ENCODE data around the gene CRIM1.

Gene CRIM1

DNA sequence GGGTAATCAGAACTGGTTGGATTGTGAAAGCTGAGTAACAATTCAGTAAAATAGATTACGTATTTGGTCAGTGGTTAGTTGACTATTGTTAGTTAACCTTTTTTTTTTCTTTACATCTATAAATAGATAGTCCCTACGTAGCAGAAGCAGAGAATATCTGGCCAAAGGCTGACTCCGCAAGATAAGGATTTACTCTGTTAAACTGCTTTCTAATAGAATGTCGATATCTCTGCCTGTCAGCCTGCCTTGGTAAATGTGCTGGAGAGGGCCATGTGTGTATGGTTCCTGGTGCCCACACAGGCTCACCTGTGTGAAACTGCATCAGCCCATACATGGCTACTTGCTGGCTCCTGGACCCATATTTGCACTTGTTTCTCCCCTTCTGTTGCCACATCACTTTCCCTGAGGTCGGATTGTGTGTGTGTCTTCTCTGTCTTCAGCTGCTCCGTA is 94.4 kb downstream of the CRIM1 start:
- TF ChIP-seq TCF12 (IDR thresholded peaks at IDR 0.05; ENCODE audit: low read depth) (no peak), TEAD4 (IDR thresholded peaks at IDR 0.05) (no peak), CREB1 (IDR thresholded peaks at IDR 0.05; ENCODE audit: low read depth) (no peak), TAF1 (IDR thresholded peaks at IDR 0.05; ENCODE audit: low read depth) (no peak), ZBTB7A (IDR thresholded peaks at IDR 0.05; ENCODE audit: low read depth) (no peak), RAD21 (IDR thresholded peaks at IDR 0.05; ENCODE audit: low read depth) (no peak), EGR1 (IDR thresholded peaks at IDR 0.05) (no peak), YY1 (IDR thresholded peaks at IDR 0.05; ENCODE audit: low read depth) (no peak), EP300 (IDR thresholded peaks at IDR 0.05; ENCODE audit: borderline replicate concordance) (no peak), NFIC (IDR thresholded peaks at IDR 0.05) (no peak), FOXM1 (IDR thresholded peaks at IDR 0.05; ENCODE audit: borderline replicate concordance, low read depth) (no peak), CEBPB (IDR thresholded peaks at IDR 0.05) (no peak)
- TF ChIP-seq, protein P1, sequence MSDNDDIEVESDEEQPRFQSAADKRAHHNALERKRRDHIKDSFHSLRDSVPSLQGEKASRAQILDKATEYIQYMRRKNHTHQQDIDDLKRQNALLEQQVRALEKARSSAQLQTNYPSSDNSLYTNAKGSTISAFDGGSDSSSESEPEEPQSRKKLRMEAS (IDR thresholded peaks at IDR 0.05) = no peak
- TF ChIP-seq, protein P2, sequence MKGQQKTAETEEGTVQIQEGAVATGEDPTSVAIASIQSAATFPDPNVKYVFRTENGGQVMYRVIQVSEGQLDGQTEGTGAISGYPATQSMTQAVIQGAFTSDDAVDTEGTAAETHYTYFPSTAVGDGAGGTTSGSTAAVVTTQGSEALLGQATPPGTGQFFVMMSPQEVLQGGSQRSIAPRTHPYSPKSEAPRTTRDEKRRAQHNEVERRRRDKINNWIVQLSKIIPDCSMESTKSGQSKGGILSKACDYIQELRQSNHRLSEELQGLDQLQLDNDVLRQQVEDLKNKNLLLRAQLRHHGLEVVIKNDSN (IDR thresholded peaks at IDR 0.05) = no peak
- TF ChIP-seq, protein P3, sequence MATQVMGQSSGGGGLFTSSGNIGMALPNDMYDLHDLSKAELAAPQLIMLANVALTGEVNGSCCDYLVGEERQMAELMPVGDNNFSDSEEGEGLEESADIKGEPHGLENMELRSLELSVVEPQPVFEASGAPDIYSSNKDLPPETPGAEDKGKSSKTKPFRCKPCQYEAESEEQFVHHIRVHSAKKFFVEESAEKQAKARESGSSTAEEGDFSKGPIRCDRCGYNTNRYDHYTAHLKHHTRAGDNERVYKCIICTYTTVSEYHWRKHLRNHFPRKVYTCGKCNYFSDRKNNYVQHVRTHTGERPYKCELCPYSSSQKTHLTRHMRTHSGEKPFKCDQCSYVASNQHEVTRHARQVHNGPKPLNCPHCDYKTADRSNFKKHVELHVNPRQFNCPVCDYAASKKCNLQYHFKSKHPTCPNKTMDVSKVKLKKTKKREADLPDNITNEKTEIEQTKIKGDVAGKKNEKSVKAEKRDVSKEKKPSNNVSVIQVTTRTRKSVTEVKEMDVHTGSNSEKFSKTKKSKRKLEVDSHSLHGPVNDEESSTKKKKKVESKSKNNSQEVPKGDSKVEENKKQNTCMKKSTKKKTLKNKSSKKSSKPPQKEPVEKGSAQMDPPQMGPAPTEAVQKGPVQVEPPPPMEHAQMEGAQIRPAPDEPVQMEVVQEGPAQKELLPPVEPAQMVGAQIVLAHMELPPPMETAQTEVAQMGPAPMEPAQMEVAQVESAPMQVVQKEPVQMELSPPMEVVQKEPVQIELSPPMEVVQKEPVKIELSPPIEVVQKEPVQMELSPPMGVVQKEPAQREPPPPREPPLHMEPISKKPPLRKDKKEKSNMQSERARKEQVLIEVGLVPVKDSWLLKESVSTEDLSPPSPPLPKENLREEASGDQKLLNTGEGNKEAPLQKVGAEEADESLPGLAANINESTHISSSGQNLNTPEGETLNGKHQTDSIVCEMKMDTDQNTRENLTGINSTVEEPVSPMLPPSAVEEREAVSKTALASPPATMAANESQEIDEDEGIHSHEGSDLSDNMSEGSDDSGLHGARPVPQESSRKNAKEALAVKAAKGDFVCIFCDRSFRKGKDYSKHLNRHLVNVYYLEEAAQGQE (IDR thresholded peaks at IDR 0.05; ENCODE audit: low read depth) = no peak

DNA sequence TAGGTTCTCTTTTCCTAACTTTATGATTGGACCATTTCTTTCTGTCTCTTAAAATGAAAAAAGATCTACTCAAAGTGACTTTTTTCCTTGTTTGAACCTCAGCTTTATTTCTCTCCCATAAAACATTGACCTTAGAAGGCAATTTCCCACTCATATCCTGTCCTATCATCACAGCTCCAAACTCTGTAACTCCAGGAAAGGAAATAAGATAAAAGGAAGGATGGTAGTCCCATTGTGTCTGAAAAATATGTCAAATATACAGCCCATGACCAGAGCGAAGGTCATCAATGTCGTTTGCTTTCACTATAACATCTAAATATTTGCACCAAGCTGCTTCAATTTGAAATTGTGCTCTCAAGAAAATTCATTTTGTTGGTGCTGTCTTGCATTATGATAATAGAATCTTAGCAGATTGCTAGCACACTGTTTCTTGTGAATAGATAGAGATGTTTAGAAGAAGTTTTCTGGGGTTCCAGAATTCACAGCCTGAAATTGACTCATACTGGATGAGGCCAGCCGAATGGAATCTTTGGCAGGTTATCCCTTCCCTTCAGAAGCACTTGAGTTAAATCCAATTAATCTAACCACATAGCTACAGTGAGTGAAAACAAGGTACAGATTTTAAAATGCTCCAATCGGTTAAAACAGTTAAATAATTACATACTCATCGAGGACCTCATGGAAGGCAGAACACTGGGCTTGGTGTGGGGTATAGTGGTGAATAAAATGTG is 95.1 kb downstream of the CRIM1 start:
- no peak for TF ChIP-seq RAD21 (IDR thresholded peaks at IDR 0.05; ENCODE audit: low read depth)
- no peak for TF ChIP-seq EGR1 (IDR thresholded peaks at IDR 0.05)
- no peak for TF ChIP-seq CEBPB (IDR thresholded peaks at IDR 0.05)
- TF ChIP-seq CREB1 (IDR thresholded peaks at IDR 0.05; ENCODE audit: low read depth) = no peak
- no peak for TF ChIP-seq FOXM1 (IDR thresholded peaks at IDR 0.05; ENCODE audit: borderline replicate concordance, low read depth)
- TF ChIP-seq NFIC (IDR thresholded peaks at IDR 0.05) = no peak
- no peak for TF ChIP-seq TCF12 (IDR thresholded peaks at IDR 0.05; ENCODE audit: low read depth)
- TF ChIP-seq, protein P3 (IDR thresholded peaks at IDR 0.05; ENCODE audit: low read depth) = no peak
- no peak for TF ChIP-seq EP300 (IDR thresholded peaks at IDR 0.05; ENCODE audit: borderline replicate concordance)
- TF ChIP-seq TAF1 (IDR thresholded peaks at IDR 0.05; ENCODE audit: low read depth) = no peak
- TF ChIP-seq TEAD4 (IDR thresholded peaks at IDR 0.05) = no peak
- no peak for TF ChIP-seq ZBTB7A (IDR thresholded peaks at IDR 0.05; ENCODE audit: low read depth)
- TF ChIP-seq, protein P1 (IDR thresholded peaks at IDR 0.05) = no peak
- TF ChIP-seq, protein P2 (IDR thresholded peaks at IDR 0.05) = no peak
- TF ChIP-seq YY1 (IDR thresholded peaks at IDR 0.05; ENCODE audit: low read depth) = no peak

DNA sequence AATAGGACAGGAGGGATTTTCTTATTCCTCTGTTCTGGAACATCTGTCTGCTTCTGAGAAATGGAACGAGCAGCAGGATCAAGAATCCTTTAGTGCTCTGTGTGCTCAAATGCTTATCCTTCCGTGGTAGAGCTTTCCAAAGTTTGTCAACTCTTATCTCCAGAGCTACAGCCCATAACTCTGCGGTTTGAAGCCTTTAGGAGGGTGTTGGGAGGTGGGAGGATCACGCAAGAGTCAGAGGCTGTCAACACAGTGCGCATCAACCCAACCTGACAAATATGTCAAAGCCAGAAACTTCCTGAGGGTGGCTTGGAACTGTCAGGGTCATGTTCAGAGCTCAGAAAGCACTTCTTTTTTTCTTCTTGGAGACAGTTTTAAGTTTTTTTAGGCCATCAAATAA is 95.9 kb downstream of the CRIM1 start:
- TF ChIP-seq, protein P2 (IDR thresholded peaks at IDR 0.05) = no peak
- TF ChIP-seq CEBPB (IDR thresholded peaks at IDR 0.05) (no peak), CREB1 (IDR thresholded peaks at IDR 0.05; ENCODE audit: low read depth) (no peak), ZBTB7A (IDR thresholded peaks at IDR 0.05; ENCODE audit: low read depth) (no peak), FOXM1 (IDR thresholded peaks at IDR 0.05; ENCODE audit: borderline replicate concordance, low read depth) (no peak), TEAD4 (IDR thresholded peaks at IDR 0.05) (no peak), TCF12 (IDR thresholded peaks at IDR 0.05; ENCODE audit: low read depth) (no peak), TAF1 (IDR thresholded peaks at IDR 0.05; ENCODE audit: low read depth) (no peak), EP300 (IDR thresholded peaks at IDR 0.05; ENCODE audit: borderline replicate concordance) (no peak), YY1 (IDR thresholded peaks at IDR 0.05; ENCODE audit: low read depth) (no peak)
- TF ChIP-seq, protein P3 (IDR thresholded peaks at IDR 0.05; ENCODE audit: low read depth) = no peak
